Stimulated activated CD4-positive, alpha-beta T cell treated with anti-CD3 and anti-CD28 coated beads, Interleukin-4, amount 100 ng/mL, for 4 hours (primary cell): ENCODE results near the gene ABL1.
"Not testable (repeated sequence)": the region's sequence is repeated elsewhere in the genome, so short reads cannot be mapped to it uniquely, and the experiment has no call there.

Experiments used
- DNase-seq, 2 experiments: peaks; one replicate each; pipeline ENCODE4 v3.0.0-alpha.2; 2020

The ABL1 gene

DNA sequence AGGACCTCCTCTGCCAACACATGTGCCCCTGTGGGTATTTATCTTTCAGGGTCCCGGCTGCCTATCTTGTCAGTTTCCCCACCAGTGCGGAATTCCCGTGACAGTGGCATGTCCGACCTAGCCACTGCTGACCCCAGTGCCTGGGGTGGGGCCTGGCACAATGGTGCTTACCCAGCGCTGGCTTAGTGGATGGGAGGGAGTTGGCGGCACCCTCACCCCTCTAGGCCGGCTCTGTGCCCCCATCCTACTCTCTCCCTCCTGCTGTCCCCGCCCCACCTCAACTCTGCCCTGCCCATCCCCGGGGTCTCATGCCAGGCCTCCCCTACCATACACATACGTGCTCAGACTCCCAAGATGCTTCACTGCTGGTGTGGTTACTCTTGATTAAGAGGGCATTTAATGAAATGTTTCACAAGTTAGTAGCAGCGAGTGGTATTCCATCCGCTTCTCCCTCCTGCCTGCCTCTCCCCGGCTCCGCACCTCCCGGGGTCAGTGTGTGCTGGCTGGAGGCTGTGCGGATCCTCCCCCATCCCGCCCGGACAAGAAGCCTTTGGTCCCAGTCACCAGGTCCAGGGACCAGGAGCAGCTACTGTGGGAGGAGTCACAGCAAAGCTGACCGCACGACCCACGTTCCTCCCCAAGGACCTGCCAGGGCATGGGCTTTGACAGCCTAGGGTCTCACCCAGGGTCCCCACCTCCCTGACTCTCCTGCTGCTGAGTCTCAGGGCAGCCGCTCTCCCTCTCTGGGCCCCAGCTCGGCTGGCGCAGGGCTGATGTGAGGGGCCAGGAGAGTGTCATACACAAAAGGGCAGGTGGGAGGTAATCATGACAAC is 71.1 kb downstream of the ABL1 start:
- DNase-seq: no peak

DNA sequence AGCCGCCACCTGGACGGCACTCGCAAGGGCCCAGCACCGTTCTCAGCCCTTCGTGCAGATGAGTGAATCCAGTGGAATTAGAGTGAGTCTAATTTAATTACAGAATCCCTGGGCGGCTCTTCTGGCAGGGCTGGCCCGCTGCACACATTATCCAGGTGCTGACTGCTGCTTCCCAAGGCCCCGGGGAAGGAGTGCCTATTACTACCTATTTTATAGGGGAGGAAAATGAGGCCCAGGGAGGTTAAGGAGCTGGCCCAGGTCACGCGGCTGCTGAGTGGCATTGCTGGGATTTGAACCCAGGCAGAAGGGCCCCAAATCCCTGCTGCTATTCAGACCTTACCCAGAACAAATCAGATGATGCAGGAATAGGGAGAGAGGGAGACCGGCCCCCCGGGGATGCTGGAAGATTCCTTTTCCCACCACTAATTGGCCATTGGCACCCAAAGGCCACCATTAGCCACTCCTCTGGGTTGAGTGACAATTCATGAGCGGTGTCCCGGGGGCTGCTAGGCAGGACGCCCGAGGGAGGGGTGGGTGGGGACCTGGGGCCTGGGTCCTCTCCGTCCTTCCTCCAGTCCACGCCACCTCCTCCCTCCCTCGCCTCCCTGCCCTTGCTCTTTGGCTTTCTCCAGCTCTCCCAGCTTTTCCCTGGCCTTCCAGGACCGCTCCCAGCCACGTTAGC is 71.8 kb downstream of the ABL1 start:
- no peak for DNase-seq

DNA sequence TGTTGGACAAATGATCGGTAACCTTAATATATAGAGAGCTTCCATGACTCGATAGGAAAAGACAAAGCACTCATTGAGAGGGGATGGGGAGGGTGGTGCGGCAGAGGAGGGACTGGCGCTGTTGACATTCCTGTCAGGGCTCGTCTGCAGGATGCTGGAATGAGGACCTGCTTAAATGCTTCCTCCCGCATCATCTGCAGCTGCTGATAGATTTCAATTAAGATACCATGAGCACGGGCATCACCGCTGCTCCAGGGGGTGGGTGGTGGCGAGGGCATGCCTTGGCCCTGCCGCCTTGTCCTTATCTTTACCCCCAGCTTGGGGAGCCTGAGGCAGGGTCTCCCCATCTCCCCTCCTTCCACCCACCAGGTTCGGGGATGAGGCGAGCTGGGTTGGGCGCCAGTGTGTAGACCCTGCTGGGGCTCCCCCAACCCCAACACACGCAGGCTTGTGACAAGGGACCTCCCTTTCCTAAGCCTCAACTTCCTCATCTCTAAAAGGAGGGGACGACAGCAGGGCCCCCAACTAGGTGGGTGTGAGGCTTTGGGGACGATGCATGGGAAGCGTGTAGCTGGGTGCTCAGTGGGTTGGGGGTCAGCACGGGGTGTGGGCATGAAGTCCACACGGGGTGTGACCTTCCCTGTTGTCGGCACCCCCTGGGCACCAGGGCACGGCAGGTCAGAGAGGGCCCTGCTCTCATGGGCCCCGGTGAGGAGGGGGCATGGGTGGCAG is 73.3 kb downstream of the ABL1 start:
- no peak for DNase-seq

DNA sequence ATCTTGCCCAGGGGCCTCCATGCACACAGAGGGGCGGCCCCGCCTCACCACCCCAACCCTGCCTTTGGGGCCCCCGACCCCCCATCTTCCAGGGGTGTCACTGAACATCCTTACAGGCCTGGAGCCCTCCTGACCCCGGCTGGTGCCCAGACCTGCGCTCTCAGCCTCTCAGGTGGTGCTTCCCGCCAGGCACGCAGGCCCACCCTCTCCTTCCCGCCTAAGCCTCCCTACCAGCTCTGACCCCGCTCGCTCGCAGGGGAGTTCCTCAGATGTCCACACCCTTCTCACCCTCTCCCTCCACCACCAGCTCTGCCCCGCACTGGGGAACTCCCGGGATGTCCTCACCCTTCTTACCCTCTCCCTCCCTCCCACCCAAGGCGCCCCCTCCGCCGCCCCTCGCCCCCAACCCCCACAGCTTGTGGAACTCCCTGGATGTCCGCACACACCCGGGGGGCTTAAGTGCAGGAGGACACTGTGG is 73.9 kb downstream of the ABL1 start:
- DNase-seq: no peak

DNA sequence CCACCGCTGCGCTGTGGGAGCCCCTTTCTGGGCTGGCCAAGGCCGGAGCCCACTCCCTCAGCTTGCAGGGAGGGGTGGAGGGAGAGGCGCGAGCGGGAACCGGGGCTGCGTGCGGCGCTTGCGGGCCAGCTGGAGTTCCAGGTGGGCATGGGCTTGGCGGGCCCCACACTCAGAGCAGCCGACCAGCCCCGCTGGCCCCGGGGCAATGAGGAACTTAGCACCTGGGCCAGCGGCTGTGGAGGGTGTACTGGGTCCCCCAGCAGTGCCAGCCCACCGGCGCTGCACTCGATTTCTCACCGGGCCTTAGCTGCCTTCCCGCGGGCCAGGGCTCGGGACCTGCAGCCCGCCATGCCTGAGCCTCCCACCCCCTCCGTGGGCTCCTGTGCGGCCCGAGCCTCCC is 75.0 kb downstream of the ABL1 start:
- DNase-seq: not testable (repeated sequence)

DNA sequence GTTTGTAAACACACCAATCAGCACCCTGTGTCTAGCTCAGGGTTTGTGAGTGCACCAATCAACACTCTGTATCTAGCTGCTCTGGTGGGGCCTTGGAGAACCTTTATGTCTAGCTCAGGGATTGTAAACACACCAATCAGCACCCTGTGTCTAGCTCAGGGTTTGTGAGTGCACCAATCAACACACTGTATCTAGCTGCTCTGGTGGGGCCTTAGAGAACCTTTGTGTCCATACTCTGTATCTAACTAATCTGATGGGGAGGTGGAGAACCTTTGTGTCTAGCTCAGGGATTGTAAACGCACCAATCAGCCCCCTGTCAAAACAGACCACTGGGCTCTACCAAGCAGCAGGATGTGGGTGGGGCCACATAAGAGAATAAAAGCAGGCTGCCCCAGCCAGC is 75.6 kb downstream of the ABL1 start:
- not testable (repeated sequence) for DNase-seq

DNA sequence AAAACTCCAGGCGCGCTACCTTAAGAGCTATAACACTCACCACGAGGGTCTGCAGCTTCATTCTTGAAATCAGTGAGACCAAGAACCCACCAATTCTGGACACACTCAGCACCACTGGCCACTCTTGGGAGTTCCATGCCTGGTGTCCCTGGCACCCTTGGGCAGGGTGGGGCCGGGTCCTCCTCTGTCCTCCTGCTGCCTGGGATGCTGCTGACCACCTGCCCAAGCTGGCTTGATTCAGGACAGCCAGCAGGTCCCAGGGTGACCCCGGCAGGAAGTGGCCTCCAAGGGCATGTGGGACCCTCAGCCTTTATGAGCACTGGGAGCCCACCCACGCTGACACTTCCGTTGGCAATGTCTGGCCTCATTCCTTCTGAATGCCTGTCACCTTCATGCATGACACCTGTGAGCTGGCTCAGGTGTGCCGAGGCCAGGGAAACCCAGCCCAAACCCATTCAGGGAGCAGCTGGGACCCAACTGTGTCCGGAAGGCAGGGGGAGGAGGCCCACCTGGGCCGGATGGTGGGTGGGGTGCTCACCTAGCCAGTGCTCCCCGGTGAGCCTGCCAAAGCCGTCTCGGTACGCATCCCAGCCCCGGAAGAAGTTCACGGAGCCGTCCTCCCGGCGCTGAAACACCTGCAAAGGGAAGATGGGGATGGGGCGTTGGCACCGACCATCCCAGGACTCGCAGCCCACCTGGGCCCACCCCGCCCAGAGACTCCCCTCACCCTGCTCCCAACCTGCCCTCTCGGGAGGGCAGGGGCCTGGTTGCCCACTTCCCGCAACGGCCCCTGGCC is 76.4 kb downstream of the ABL1 start:
- no peak for DNase-seq

DNA sequence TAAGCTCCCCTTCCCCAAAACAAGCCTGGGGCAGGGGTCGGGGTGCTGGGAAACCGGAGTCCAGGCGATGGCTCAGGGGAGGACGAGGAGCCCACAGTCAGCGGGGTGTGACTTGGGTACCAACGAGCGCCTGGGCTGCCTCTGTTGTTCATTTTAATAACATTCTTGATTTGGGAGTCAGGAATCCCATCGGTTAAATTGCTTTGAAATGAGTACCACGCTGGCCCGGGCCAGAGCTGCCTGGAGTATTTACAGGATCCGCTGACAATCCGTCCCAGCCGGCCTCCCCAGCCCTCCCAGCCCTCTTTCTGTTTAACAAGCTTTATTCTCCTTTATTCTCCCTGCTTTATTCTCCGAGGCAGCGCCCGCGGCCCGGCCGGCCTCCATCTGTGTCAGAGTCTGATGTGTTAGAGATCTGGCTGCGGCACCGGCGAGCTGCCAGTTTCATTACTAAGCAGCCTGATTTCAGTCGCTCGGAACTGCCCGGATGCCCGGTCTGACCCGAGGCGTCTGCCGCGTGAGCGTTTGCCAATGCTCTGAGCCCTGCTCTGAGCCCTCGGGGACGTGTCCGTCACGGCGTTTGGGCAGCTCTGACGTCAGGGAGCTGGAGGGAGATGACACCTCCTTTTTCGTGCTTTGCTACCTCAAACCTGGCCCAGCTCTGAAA is 78.0 kb downstream of the ABL1 start:
- DNase-seq: no peak

DNA sequence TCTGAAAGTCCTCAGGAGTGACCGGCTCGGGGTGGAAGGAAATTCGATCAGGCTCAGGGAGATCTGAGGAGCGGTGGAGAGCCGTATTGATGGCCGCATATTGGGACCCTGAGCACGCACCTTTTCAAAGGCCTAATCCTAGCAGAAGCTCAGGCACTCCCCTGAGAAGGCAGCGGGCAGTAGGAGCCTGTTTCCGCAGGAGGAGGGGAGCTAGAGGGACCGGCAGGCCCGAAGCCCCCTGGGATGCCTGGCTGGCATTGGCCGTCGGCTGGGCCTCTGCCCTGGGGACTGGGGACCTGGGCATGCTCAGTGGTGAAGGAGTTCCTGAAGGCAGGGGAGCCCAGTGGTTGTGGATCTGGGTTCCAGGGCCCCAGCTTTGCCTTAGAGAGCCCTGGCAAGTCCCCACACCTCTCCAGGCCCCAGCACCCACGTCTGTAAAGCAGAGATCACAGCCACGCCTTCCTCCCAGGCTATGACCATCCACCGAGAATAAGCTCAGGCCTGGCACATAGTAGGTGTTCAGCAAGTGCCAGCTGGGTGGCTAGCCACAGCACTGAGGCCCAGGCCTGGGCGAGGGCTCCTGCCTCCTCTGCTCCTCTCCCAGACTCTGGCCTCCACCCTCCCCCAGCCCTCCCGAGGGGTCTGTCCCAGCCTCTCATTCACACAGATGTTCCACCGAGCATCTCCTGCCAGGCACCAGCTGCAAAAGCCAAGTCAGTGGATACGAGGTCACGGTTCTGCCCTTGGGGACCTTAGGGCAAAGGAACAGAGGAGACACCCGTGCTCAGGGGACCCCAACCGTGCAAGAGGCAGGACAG is 78.8 kb downstream of the ABL1 start:
- DNase-seq: no peak

DNA sequence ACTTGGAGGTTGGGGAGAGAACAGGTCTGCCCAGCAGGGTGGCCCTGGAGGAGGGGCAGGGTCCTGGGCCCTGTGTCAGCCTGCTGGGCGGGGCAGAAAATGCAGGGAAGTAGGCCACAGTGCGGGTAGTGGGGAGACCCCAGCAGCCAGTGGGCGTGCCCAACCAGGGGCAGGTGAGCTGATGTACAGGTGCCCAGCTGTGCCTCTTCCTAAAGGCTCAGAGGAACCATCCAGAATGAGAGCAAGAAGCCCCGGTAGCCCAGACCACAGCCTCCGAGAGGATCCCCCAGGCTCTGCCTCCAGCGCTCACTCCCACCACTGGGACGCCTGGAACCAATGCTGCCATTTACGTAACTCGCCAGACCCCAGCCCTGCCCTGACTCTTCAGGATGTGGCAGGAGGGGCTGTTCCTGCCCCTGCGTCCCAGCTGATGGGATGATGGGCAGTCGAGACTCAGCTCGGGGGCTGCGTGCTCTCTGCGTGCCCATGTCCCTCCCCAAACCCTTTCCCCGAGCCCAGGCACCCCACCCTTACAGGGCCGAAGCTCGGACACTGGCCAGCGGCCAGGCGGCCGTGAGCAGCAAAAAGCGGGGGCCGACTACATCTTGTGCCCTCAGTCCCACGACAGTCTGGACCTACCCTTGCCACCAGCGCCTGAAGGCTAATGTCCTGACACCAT is 79.5 kb downstream of the ABL1 start:
- DNase-seq: no peak

DNA sequence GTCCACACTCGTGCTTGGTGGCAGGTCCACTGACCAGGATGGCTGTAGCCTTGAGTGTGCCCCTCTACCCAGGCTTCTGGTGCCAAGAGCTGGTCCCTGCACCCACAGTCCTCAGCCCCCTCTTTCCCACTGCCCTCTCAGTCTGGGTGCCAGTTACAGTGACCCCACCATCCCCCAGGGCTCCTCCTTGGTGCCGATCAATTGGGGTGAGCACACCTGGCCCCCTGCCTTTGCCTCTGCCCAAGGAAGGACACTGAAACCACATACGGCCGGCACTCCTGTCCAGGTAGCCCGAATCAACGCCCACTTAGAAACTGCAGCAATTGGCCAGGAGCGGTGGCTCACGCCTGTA is 80.0 kb downstream of the ABL1 start:
- DNase-seq: no peak

DNA sequence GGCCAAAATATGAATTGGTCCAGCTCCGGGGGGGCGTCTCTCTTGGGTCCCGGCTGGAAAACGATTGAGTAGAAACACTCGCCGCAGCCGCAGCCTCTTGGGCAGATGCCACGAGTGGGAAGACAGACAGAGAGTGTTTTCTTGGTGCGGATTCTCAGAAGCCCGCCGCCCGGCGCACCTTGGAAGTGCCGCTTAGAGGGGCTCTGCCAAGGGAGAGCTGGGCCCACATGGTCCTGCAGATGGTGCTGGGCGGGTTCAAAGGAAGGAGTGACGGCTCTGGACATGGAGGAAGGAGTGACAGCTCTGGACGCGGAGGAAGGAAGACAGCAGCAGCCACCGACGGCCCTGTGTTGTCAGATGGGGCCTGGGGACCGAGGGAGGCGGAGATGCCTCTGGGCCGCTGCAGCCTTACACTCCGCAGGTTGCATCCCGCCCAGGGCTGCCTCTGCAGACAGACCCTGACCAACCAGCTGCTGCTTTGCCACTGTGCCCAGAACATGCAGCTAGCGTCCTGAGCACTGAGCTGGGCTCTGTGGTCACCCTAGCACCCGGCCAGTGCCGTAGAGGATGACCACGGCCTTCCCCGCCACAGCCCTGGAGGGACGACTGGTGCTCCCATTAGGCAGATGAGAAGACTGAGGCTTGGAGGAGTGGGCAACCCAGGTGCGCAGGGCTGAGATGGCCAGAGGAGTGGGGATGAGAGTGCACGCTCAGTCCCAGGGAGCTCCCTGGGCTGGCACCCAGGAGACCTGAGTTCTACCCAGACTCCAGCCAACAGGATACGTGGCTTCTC is 82.3 kb downstream of the ABL1 start:
- DNase-seq: no peak

DNA sequence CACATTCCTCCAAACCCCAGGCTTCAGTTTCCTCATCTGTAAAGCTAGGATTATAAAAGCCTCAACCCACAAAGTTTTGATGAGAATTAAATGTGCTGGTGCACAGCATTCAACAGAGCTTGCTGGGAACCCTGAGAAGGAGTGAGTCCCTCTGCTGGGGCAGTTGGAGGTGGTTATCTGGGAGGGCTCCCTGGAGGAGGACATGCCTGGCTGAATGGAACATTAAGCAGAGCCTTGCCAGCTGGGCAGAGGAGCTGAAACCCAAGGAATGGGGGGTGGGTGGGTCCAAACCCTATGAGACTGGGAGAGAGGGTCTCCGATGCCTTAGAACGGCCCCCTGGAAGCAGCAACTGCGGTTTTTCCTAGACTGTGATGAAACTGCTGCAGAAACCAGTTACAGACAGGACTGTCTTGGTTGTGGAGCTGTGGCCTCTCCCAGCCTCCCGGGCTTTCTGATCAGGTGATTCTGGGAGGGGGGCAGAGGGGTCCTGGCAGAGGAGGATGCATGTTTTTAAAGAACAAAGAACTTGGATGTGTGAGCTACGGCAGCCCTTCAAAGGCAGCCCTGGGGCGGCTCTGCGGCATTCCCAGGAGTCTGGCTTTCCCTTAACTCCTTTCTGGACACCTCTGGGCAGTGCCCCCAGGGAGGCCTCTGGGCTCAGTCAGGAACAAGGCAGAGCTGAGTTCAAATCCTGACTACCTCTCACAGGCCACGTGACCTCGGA is 83.2 kb downstream of the ABL1 start:
- no peak for DNase-seq

DNA sequence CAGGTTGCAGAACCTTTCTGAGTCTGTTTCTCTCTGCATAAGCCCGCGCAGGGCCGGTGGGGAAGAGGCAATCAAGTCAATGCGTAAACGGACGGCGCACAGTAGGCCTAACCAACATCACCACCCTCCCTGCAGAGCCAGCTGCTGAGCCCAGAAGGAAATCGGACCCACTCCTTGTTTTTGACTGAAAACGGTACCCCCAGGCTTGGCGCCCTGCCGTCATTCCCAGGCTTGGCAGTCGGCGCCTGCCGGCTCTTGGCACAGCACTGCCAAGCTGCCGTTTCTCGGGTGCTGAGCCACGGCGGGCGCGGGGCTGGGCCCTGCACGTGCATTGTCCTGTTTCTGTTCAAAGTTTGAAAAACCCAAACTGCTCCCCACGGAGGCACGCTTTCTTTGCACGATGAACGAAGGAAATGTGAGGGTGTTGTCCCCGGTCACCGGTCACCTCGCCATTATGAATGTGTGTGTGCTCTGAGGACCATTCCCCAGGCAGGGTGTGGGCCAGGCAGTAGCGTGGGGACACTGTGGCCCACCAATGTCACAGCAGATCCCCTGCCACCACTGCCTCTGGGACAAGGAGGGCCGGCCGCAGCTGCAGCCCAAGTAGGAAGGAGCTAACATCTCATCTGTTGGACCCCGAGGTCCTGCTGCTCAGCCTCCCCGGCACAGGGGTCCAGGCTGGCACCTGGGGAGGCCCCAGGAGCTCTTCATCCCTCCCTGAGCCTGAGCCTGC is 83.9 kb downstream of the ABL1 start:
- no peak for DNase-seq

DNA sequence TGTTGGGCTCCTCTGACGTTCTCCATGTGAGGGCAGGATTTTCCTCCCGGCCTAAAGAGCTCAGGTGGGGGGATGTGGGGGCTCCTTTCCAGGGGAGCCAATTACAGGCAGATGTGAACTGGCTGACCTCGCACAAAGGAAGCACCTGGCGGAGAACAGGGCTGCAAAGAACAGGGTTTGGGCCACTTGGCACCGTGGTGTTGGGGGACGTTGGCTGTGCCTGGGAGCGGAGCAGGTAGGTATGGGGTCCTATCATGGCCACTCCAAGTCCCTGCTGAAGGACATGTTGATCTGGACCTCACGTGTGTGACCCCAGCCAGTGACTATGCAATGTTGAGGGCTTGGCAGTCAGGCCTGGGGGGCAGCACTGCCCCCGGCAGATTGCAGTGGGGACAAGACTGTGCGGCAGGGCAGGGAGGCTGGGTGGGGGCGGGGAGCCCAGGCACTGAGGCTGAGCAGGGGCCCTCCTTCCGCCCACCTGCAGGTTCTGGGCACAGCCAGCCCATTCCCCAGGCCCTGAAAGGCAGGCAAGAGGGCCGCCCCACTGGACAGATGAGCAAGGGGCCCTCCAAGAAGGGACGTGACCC is 84.6 kb downstream of the ABL1 start:
- no peak for DNase-seq

DNA sequence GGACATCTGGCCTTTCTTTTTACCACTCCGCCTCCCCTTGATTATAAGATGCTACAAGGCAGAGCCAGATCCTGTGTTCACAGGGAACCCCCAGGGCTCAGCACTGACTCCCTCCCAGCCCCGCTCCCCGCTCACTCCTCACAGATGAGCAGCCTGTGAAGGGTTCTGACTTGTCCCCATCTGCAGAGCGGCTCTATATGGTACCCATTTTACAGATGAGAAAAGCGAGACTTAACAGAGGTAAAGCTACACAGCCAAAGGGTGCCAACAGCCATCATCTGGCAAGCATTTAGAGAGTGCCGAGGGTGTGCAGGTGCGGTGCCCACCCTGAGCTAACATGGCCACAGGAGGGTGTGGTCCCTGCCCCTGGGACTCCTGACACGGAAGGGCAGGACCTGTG is 85.2 kb downstream of the ABL1 start:
- no peak for DNase-seq

DNA sequence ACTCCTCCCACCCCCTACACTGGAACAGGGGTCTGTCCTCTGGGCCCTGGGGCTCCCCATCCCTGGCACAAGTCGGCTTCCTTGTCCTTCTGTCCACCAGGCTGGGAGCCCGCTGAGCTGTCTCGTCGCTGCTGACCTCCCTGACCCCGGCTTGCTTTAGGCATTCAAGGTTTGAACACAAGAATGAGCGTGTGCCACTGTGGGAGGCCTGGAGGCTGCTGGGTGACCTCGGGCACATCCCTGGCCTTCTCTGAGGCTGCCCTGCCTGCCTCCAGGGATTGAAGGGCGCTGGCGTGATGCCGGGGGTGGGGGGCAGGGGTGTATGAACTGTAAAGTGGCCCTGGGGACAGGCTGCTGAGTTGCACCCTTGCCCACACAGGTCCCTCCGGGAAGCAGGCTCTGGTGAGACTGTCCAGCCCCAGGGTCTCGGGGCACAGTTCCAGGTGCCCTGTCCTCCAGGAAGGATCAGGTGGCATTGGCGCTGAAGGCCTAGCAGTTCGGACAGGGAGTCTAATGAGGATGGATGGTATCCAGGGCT is 85.8 kb downstream of the ABL1 start:
- no peak for DNase-seq
